IPS DF 6.9 (cell line): ENCODE results near the gene ACTR3C.

ENCODE experiments used
- DNase-seq: peaks from one replicate; pipeline ENCODE4 v3.0.0-alpha.2; 2013; ENCODE audit warnings: low read depth, low spot score
- H3K27ac ChIP-seq: one replicate; pipeline ENCODE4 v1.5.1; 2013; ENCODE audit warnings: low read length, control low read depth
- H3K27me3 ChIP-seq: 2 replicates; pipeline ENCODE4 v1.6.1; 2013; ENCODE audit warnings: mild to moderate bottlenecking, low read length; ENCODE audit not compliant: control insufficient read depth, insufficient read depth
- H3K36me3 ChIP-seq: 2 replicates; pipeline ENCODE4 v1.6.1; 2013; ENCODE audit warnings: low read length; ENCODE audit not compliant: control insufficient read depth, insufficient read depth
- H3K4me1 ChIP-seq: 2 replicates; pipeline ENCODE4 v1.6.1; 2013; ENCODE audit warnings: low read length; ENCODE audit not compliant: control insufficient read depth, insufficient read depth
- H3K4me3 ChIP-seq: 2 replicates; pipeline ENCODE4 v1.5.1; 2013; ENCODE audit warnings: mild to moderate bottlenecking, low read length
- H3K9me3 ChIP-seq: 2 replicates; pipeline ENCODE4 v1.6.1; 2013; ENCODE audit warnings: low read length, inconsistent platforms; ENCODE audit not compliant: control insufficient read depth, insufficient read depth
- WGBS: extraction: QIAGEN DNeasy Blood & Tissue Kit; methylation state at CpG from one replicate; pipeline ENCODE4 v1.1.7; 2013; ENCODE audit warnings: mixed read lengths, missing lambda C conversion rate; ENCODE audit not compliant: insufficient read length, insufficient coverage; 5-methylcytosine and 5-hydroxymethylcytosine counted together

The ACTR3C gene

GRCh38 chr7:150335774-150336112, 12.4 kb upstream of the ACTR3C start:
- no CpG with 5 or more reads among the region's 6 CpGs for WGBS
- no peaks in the 10 kb centered on the region for H3K27me3 ChIP-seq
- H3K9me3 ChIP-seq, result no peaks in the 10 kb centered on the region
- H3K36me3 ChIP-seq, result peaks cover 14% of the 10 kb centered on the region; the same call in 1 of the 2 replicates
- no peak overlapping the region for H3K4me3 ChIP-seq
- DNase-seq, result no peak
- H3K4me1 ChIP-seq, result peaks cover 13% of the 10 kb centered on the region
- H3K27ac ChIP-seq, result peak overlapping the region; percentile 37

GRCh38 chr7:150335108-150335773, 11.9 kb upstream of the ACTR3C start:
- WGBS, result no CpG with 5 or more reads among the region's 7 CpGs
- H3K27ac ChIP-seq, result peak overlapping the region; percentile 37
- peaks cover 14% of the 10 kb centered on the region for H3K4me1 ChIP-seq
- H3K4me3 ChIP-seq, result no peak overlapping the region
- peaks cover 14% of the 10 kb centered on the region; the same call in 1 of the 2 replicates for H3K36me3 ChIP-seq
- DNase-seq, result no peak
- no peaks in the 10 kb centered on the region for H3K27me3 ChIP-seq
- H3K9me3 ChIP-seq, result no peaks in the 10 kb centered on the region

DNA sequence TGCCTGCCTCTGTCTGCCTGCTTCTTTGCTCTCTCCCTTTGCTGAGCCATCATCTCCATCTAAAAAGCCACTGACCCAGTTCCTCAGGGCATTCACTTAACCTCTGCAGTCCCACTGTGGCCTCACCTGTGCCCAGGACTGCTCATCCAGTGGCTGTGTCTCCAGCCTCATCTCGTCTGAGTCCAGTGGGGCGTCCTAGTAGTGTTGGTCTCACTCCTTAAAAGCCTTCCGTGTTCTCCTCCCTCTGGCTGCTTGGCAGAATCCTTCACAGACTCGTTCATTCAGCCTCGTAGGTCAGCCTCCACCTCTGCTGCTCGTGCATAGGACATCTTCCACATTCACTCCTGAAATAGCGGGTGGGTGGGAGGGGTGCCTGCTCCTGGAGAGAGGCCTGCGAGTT, 10.8 kb upstream of the ACTR3C start:
- Histone ChIP-seq H3K9me3 (no peaks in the 10 kb centered on the region), H3K27ac (no peak overlapping the region), H3K27me3 (no peaks in the 10 kb centered on the region), H3K4me3 (no peak overlapping the region), H3K36me3 (peaks cover 13% of the 10 kb centered on the region; the same call in 1 of the 2 replicates), H3K4me1 (peaks cover 21% of the 10 kb centered on the region)
- WGBS, result no CpG with 5 or more reads among the region's 8 CpGs
- no peak for DNase-seq

- no peak for DNase-seq
- no CpG with 5 or more reads among the region's 10 CpGs for WGBS
- peaks cover 23% of the 10 kb centered on the region for H3K4me1 ChIP-seq
- H3K9me3 ChIP-seq, result no peaks in the 10 kb centered on the region
- H3K4me3 ChIP-seq, result no peak overlapping the region
- H3K36me3 ChIP-seq, result peaks cover 10% of the 10 kb centered on the region; the same call in 1 of the 2 replicates
- H3K27me3 ChIP-seq, result no peaks in the 10 kb centered on the region
- H3K27ac ChIP-seq, result no peak overlapping the region
Observed at GRCh38 chr7:150333659-150334058, 10.3 kb upstream of the ACTR3C start.

- Histone ChIP-seq H3K27me3 (no peaks in the 10 kb centered on the region), H3K27ac (no peak overlapping the region), H3K9me3 (no peaks in the 10 kb centered on the region), H3K4me1 (peaks cover 23% of the 10 kb centered on the region), H3K36me3 (peaks cover 10% of the 10 kb centered on the region; the same call in 1 of the 2 replicates), H3K4me3 (no peak overlapping the region)
- no peak for DNase-seq
- WGBS, result no CpG with 5 or more reads among the region's 18 CpGs
Observed at GRCh38 chr7:150332852-150333635, 9.7 kb upstream of the ACTR3C start.

- no CpG with 5 or more reads among the region's 19 CpGs for WGBS
- no peaks in the 10 kb centered on the region for H3K36me3 ChIP-seq
- no peaks in the 10 kb centered on the region for H3K9me3 ChIP-seq
- no peak overlapping the region for H3K27ac ChIP-seq
- peaks cover 14% of the 10 kb centered on the region for H3K4me1 ChIP-seq
- no peak for DNase-seq
- no peaks in the 10 kb centered on the region for H3K27me3 ChIP-seq
- H3K4me3 ChIP-seq, result no peak overlapping the region
Observed at GRCh38 chr7:150330211-150330885, 7.0 kb upstream of the ACTR3C start.

DNA sequence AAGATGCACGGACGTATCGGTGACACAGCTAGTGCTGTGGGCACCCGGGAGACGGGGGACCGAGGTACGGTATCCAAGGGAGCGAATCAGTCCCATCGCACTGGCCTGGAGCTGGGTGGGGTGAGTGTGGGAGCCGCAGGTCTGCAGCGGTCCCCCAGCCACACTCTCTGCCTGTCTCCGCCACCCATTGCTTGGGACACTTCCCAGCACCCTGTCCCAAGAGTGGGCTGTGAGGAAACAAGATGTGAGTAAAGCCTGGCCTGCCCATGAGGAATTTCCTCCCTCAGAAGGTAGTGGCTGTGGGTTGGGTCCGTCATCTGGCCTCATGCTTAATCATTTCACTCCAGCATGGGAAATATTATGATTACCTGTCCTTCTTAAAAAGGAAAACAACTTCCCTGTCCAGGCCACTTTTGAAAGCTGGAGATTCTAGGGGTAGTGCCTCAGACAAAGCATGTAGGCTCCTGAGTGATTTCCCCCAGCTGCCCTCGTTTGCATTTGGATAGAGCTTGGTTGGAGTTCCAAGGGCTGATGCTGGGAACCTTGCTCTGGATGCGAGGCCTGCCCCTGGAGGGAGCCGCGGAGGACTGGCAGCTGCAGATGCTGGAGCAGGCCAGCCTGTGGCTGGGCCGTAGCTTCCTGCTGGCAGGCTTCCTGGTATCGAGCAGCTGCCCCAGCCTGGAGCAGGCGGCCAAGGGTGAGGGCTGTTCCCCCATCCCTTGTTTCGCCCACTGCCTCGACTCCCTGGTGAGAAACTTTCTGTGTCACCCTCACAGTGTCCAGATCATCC, 6.2 kb upstream of the ACTR3C start:
- Histone ChIP-seq H3K9me3 (no peaks in the 10 kb centered on the region), H3K4me3 (no peak overlapping the region), H3K4me1 (peaks cover 14% of the 10 kb centered on the region), H3K27ac (no peak overlapping the region), H3K36me3 (no peaks in the 10 kb centered on the region), H3K27me3 (no peaks in the 10 kb centered on the region)
- no CpG with 5 or more reads among the region's 22 CpGs for WGBS
- DNase-seq, result peak; percentile 64

- DNase-seq, result no peak
- H3K4me3 ChIP-seq, result no peak overlapping the region
- no CpG with 5 or more reads among the region's 3 CpGs for WGBS
- H3K4me1 ChIP-seq, result peaks cover 11% of the 10 kb centered on the region
- no peaks in the 10 kb centered on the region for H3K9me3 ChIP-seq
- H3K27me3 ChIP-seq, result no peaks in the 10 kb centered on the region
- no peaks in the 10 kb centered on the region for H3K36me3 ChIP-seq
- no peak overlapping the region for H3K27ac ChIP-seq
Observed at GRCh38 chr7:150327308-150327707, 4.0 kb upstream of the ACTR3C start.

- WGBS, result no CpG with 5 or more reads among the region's 4 CpGs
- no peak for DNase-seq
- H3K4me1 ChIP-seq, result peaks cover 11% of the 10 kb centered on the region
- no peak overlapping the region for H3K27ac ChIP-seq
- no peaks in the 10 kb centered on the region for H3K36me3 ChIP-seq
- H3K4me3 ChIP-seq, result no peak overlapping the region
- H3K27me3 ChIP-seq, result no peaks in the 10 kb centered on the region
- H3K9me3 ChIP-seq, result no peaks in the 10 kb centered on the region
Observed at GRCh38 chr7:150326657-150327268, 3.4 kb upstream of the ACTR3C start.

- no peaks in the 10 kb centered on the region for H3K36me3 ChIP-seq
- WGBS, result no CpG with 5 or more reads among the region's 6 CpGs
- DNase-seq, result no peak
- H3K4me3 ChIP-seq, result no peak overlapping the region
- no peak overlapping the region for H3K27ac ChIP-seq
- peaks cover 11% of the 10 kb centered on the region for H3K4me1 ChIP-seq
- H3K27me3 ChIP-seq, result no peaks in the 10 kb centered on the region
- no peaks in the 10 kb centered on the region for H3K9me3 ChIP-seq
Observed at GRCh38 chr7:150325901-150326300, 2.6 kb upstream of the ACTR3C start.
